OCI-LY7 (cell line): Measurements from ENCODE around the gene ANKMY1.

Source experiments
- CTCF ChIP-seq: fragments of 200-600 bp; sonication (generic); conservative IDR thresholded peaks from 2 replicates; pipeline ENCODE4 v1.5.1; 2014; ENCODE audit warnings: mild to moderate bottlenecking, antibody characterized with exemption, low read length, moderate library complexity, mixed read lengths
- EZH2phosphoT487 ChIP-seq: fragments of 200-600 bp; sonication (generic); IDR thresholded peaks from 2 replicates; pipeline ENCODE4 v1.6.1; 2018; ENCODE audit warnings: low read depth, borderline replicate concordance, mild to moderate bottlenecking, mixed run types, antibody characterized with exemption, low read length, moderate library complexity, mixed read lengths

- TF ChIP-seq CTCF: no peak
- TF ChIP-seq EZH2phosphoT487: no peak
Observed at GRCh38 chr2:240481720-240482119, 76.1 kb downstream of the ANKMY1 start.
